Measurements from ENCODE around the gene NOL4L. TPM values are rescaled to one million over a fixed set of nuclear protein-coding genes. Genes with fewer than 3 reads are reported as not detected.

NOL4L gene
- total and polyA plus RNA-seq, 11 donors = 2.6 to 15.0 (median 6.7) TPM

- intact Hi-C loops (cut with DNase I) = no loop called here
Measured at GRCh38 chr20:32501709-32502108, 83.4 kb downstream of the NOL4L start.

GRCh38 chr20:32497589-32498224 is 87.4 kb downstream of the NOL4L start:
- peak in 1 of 5 donors; percentile 41 for DNase-seq
- Histone ChIP-seq H3K4me3 (peak overlapping the region in 1 of 12 donors; percentile 7), H3K27me3 (no peaks in the 10 kb centered on the region), H3K36me3 (peaks cover 0 to 3% (median 0%) of the 10 kb centered on the region in 9 donors), H3K27ac (peak overlapping the region in 9 of 12 donors; percentile 9 to 71 (median 58)), H3K4me1 (peaks cover 0 to 13% (median 6%) of the 10 kb centered on the region in 12 donors), H3K9me3 (no peaks in the 10 kb centered on the region)
- intact Hi-C loops (cut with DNase I) = no loop called here
- 51 to 64% (median 58%) methylated on average over 12 to 13 of the region's 13 CpGs for WGBS, 4 donors
- TF ChIP-seq CTCF (IDR thresholded peaks at IDR 0.05) (no peak), POLR2A (IDR thresholded peaks at IDR 0.05) (no peak)
- peak in 3 of 4 donors; percentile 54 to 92 (median 56) for ATAC-seq

More at GRCh38 chr20:32501709-32502108, 83.4 kb downstream of the NOL4L start:
- Histone ChIP-seq H3K36me3 (no peaks in the 10 kb centered on the region), H3K4me3 (no peak overlapping the region), H3K27me3 (no peaks in the 10 kb centered on the region), H3K9me3 (no peaks in the 10 kb centered on the region), H3K4me1 (peaks cover 0 to 22% (median 6%) of the 10 kb centered on the region in 12 donors), H3K27ac (no peak overlapping the region)
- ATAC-seq (no peak), DNase-seq (no peak)
- TF ChIP-seq CTCF (IDR thresholded peaks at IDR 0.05) (no peak), POLR2A (IDR thresholded peaks at IDR 0.05) (no peak)
- WGBS, 4 donors = 71 to 81% (median 76%) methylated on average over 3 of the region's 3 CpGs

GRCh38 chr20:32496811-32497533 is 88.2 kb downstream of the NOL4L start:
- peaks cover 0 to 13% (median 6%) of the 10 kb centered on the region in 12 donors for H3K4me1 ChIP-seq
- peak in 1 of 5 donors; percentile 7 for DNase-seq
- H3K4me3 ChIP-seq = no peak overlapping the region
- H3K36me3 ChIP-seq = peaks cover 0 to 6% (median 0%) of the 10 kb centered on the region in 9 donors
- H3K27me3 ChIP-seq = no peaks in the 10 kb centered on the region
- no peak for ATAC-seq
- intact Hi-C loops (cut with DNase I) = no loop called here
- H3K27ac ChIP-seq = peak overlapping the region in 8 of 12 donors; percentile 9 to 71 (median 62)
- WGBS, 4 donors = 80 to 85% (median 82%) methylated on average over 11 of the region's 11 CpGs
- H3K9me3 ChIP-seq = no peaks in the 10 kb centered on the region
- TF ChIP-seq CTCF (IDR thresholded peaks at IDR 0.05) = no peak
- no peak for TF ChIP-seq POLR2A (IDR thresholded peaks at IDR 0.05)

- TF ChIP-seq CTCF (IDR thresholded peaks at IDR 0.05) (no peak), POLR2A (IDR thresholded peaks at IDR 0.05) (no peak)
- DNase-seq (peak in 1 of 5 donors; percentile 11), ATAC-seq (no peak)
- Histone ChIP-seq H3K27ac (no peak overlapping the region), H3K27me3 (no peaks in the 10 kb centered on the region), H3K36me3 (peaks cover 0 to 6% (median 0%) of the 10 kb centered on the region in 9 donors), H3K9me3 (no peaks in the 10 kb centered on the region), H3K4me3 (no peak overlapping the region), H3K4me1 (peaks cover 0 to 13% (median 6%) of the 10 kb centered on the region in 12 donors)
- intact Hi-C loops (cut with DNase I) = no loop called here
- 97 to 99% (median 97%) methylated on average over 3 to 5 of the region's 5 CpGs for WGBS, 4 donors
Measured at GRCh38 chr20:32495949-32496348, 89.2 kb downstream of the NOL4L start.
